ENCODE results near the gene C16orf54.
"Not testable (repeated sequence)": the region's sequence is repeated elsewhere in the genome, so short reads cannot be mapped to it uniquely, and the experiment has no call there.

The C16orf54 gene

DNA sequence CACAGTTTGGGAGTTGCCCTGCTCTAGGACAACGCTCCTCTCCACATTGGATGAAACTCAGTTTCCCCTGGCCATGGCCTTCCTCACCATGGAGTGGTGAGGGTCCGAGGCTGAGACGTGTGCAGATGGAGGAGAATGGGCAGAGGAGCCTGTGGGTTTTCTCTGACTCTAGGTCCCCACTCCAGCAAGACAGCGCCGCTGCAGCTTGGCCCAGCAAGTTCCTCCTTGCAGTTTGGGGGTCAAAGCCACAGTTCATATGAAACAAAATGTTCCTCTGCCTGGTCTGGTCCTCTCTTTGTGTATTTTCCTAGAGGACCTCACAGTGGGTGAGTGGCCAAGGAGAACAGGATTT is 2.3 kb downstream of the C16orf54 start:
- in situ Hi-C loops (cut with HindIII; ENCODE audit: low sequenced_read_pairs), result no loop called here

DNA sequence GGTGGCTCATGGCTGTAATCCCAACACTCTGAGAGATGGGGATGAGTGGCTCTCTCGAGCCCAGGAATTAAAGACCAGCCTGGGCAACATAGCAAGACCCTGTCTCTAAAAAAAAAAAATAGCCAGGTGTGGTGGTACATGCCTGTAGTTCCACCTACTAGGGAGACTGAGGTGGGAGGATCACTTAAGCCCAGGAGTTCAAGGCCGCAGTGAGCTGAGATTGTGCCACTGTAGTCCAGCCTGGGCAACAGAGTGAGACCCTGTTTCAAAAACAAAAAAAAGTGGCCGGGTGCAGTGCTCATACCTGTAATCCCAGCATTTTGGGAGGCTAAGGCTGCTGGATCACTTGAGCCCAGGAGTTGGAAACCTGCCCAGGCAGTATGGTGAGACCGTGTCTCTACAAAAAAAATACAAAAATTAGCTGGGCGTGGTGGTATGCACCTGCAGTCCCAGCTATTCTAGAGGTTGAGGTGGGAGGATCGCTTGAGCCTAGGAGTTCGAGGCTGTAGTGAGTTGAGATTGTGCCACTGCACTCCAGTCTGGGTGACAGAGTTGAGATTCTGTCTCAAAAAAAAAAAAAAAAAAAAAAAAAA is 3.0 kb downstream of the C16orf54 start:
- in situ Hi-C loops (cut with HindIII; ENCODE audit: low sequenced_read_pairs), result no loop called here

DNA sequence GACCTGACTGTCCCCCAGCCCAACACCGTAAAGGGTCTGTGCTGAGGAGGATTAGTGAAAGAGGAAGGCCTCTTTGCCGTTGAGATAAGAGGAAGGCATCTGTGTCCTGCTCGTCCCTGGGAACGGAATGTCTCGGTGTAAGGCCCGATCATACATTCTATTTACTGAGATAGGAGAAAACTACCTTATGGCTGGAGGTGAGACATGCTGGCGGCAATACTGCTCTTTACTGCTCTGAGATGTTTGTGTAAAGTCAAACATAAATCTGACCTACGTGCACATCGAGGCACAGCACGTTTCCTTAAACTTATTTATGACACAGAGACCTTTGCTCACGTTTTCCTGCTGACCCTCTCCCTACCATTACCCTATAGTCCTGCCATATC is 5.2 kb downstream of the C16orf54 start:
- in situ Hi-C loops (cut with HindIII; ENCODE audit: low sequenced_read_pairs), result not testable (repeated sequence)

DNA sequence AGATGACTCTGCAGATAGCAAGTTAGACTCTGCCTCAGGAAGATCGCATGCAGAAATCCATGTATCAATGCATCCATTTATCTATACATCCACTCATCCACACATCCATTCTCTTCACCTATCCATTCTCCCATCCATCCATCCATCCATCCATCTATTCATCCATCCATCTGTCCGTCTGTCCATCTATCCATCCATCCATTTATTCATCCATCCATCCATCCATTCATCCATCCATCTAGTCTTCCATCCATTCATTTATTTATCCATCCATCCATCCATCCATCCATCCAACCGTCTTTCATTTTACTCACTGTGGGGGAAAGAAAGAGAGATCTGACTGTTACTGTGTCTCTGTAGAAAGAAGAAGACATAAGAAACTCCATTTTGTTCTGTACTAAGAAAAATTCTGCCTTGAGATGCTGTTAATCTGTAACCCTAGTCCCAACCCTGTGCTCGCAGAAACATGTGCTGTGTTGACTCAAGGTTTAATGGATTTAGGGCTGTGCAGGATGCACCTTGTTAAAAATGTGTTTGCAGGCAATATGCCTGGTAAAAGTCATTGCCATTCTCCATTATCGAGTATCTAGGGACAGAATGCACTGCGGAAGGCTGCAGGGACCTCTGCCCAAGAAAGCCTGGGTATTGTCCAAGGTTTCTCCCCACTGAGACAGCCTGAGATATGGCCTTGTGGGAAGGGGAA is 5.7 kb downstream of the C16orf54 start:
- in situ Hi-C loops (cut with HindIII; ENCODE audit: low sequenced_read_pairs), result not testable (repeated sequence)

DNA sequence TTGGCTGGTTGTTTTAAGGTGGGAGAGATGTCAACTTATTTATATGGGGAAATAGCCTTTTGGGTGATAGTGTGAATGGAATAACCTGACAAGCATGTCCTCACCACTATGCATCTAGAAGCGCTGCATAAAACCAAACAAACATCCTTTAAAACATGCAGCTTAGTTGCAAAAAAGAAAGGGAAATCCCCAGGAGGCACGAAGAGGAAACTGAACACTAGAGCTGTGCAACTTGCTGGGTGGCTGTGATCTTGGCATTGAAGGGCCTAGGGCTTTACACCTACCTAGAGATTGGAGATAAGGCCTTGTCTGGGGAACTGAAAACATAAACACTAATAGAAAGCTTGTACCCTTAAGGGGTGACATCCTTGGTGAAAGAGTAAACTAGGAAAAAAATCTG is 7.3 kb downstream of the C16orf54 start:
- in situ Hi-C loops (cut with HindIII; ENCODE audit: low sequenced_read_pairs), result no loop called here

DNA sequence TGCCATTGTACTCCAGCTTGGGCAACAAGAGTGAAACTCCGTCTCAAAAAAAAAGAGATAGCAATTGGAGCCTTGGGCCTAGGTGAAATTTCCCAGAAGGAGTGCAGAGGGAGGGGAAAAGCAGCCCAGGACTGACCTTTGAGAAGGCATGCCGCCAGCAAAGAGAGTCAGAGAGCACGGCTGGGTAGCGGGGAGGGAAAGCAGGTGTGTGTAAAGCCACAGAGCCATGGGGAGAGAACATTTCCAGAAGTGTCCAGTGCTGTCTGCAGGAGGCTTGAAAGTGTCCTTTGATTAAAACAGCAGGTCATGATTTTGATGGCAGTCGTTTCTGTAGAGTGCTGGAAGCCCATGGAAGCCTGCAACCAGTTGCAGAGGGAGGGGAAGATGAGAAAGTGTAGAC is 8.1 kb downstream of the C16orf54 start:
- in situ Hi-C loops (cut with HindIII; ENCODE audit: low sequenced_read_pairs), result no loop called here

DNA sequence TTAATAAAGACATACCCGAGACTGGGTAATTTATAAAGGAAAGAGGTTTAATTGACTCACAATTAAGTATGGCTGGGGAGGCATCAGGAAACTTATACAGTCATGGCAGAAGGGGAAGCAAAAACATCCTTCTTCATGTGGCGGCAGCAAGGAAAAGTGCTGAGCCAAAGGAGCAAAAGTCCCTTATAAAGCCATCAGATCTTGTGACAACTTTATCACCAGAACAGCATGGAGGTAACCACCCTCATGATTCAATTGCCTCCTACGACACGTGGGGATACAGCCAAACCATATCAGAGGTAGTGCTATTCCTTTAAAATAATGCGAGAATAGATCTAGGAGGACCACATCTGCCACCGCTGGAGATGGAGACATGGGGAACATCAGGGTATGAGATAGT is 9.0 kb downstream of the C16orf54 start:
- in situ Hi-C loops (cut with HindIII; ENCODE audit: low sequenced_read_pairs), result no loop called here

DNA sequence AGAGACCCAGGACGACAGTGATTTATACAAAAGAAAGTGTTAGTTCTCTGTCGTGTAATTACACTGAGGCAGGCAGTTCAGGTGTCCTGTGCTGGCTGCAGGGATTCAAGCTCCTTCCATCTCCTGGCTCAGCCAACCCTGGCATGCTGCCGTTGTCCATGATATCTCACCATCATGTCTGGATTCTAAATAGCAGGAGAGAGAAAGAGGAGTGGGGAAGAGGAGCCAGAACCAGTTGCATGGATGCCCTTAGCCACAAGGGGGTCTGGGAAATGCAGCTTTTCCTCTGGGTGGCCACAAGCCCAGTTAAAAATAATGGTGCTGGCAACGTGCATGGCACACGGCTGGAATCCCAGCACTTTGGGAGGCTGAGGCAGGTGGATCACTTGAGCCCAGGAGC is 9.7 kb downstream of the C16orf54 start:
- in situ Hi-C loops (cut with HindIII; ENCODE audit: low sequenced_read_pairs), result no loop called here

DNA sequence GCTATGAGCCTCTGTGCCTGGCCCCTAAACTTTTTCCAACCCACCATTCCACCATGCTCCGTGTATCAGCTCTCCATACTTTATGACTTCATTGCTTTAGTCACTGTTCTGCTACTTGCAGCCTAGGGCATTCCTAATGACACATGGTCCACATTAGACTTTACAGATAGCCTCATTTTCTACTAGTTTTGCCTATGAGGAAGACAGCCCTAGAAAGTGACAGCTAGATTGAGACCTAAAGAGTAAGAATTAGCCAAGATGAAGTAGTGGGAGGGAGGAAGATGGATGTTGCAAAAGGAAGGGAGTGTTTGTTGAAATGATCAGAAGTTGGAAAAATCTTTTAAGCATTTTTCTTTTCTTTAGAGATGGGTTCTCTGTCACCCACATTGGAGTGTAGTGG is 11.0 kb downstream of the C16orf54 start:
- in situ Hi-C loops (cut with HindIII; ENCODE audit: low sequenced_read_pairs), result no loop called here

DNA sequence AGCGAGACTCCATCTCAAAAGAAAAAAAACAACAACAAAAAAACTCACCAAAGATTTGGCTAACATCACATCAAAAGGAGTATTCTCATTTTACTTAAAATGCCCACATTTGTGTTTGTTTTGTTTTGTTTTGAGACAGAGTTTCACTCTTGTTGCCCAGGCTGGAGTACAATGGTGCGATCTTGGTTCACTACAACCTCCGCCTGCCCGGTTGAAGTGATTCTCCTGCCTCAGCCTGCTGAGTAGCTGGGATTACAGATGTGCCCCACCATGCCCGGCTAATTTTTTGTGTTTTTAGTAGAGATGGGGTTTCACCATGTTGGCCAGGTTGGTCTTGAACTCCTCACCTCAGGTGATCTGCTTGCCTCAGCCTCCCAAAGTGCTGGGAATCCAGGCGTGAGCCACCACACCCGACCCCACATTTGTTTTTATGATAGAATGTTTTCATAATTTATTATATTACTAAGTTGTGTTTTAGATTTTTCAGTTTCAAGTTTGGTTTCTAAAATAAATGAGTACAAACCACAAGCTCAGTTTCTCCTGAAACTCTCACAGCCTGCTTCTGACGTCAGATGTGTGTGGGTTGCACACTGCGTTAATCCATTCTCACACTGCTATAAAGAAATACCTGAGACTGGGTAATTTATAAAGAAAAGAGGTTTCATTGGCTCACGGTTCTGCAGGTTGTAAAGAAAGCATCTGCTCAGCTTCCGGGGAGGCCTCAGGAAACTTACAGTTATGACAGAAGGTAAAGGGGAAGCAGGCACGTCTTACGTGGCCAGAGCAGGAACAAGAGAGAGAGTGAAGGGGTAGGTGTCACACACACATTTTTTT is 13.8 kb downstream of the C16orf54 start:
- in situ Hi-C loops (cut with HindIII; ENCODE audit: low sequenced_read_pairs), result not testable (repeated sequence)

DNA sequence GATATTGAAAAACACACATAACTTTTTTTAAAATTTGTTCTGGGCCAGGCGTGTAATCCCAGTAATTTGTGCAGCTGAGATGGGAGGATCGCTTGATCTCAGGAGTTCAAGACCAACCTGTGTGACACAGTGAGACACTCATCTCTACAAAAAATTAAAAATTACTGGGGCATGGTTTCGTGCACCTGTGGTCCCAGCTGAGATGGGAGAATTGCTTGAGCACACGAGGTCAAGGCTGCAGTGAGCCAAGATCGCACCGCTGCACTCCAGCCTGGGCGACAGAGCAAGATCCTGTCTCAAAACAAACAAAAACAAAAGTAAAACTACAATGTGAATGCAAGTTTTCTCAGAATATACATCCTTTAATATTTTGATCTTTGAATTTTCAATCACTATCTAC is 15.1 kb downstream of the C16orf54 start:
- in situ Hi-C loops (cut with HindIII; ENCODE audit: low sequenced_read_pairs), result no loop called here

DNA sequence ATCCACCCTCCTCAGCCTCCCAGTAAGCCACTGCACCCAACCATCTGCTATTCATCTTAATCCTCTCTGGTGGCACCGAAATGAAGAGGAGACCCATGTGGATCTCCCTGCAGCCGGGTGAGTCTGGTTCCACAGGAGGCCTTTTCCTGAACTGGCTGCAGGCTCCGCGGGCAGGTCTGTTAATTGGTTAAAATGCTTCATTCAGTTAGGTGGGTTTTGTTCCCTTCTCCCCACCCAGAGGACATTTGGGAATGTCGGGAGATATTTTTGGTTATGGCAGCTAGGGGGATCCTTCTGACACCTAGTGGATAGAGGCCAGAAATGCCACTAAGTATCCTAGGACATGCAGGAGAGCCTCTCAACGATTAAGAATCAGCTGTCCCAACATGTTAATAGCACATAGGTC is 16.7 kb downstream of the C16orf54 start:
- in situ Hi-C loops (cut with HindIII; ENCODE audit: low sequenced_read_pairs), result no loop called here

DNA sequence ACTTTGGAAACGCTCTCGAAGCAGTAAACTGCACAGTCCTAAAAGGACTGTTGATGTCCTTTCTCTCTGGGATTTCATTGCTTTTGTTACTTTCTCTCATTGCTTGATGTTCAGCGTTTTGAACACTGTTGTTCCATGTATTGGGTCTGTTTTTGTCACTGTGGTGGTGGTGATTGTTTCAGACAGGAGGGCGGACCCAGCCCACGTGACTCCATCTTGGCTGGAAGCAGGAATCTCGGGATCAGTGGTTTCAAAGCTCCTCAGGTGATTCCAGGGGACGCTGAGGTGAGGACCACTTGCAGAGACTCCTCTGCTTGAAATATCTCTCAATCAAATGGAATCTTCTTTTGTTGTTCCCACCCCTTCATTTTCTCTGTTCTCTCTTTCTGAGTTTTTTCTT is 18.3 kb downstream of the C16orf54 start:
- in situ Hi-C loops (cut with HindIII; ENCODE audit: low sequenced_read_pairs), result no loop called here

DNA sequence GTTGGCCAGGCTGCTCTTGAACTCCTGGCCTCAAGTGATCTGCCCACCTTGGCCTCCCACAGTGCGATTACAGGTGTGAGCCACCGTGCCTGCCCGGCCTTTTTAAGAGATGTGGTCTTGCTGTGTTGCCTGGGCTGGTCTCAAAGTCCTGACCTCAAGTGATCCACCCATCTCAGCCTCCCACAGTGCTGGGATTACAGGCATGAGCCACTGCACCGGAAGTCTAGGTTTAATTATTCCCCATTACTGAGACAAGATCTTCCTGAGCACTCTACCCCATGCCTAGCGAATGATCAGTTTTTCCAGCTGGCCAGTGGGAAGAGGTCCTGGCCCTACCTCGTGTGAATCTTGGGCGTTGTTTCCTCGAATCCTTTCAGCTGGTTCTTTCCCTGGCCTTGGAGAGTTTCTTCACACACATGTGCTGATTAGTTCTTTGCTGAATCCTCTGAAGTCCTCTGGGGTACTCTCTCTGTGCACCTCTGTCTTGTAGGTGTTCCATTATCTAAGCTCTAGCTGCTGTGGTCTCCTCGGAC is 18.9 kb downstream of the C16orf54 start:
- in situ Hi-C loops (cut with HindIII; ENCODE audit: low sequenced_read_pairs), result no loop called here

DNA sequence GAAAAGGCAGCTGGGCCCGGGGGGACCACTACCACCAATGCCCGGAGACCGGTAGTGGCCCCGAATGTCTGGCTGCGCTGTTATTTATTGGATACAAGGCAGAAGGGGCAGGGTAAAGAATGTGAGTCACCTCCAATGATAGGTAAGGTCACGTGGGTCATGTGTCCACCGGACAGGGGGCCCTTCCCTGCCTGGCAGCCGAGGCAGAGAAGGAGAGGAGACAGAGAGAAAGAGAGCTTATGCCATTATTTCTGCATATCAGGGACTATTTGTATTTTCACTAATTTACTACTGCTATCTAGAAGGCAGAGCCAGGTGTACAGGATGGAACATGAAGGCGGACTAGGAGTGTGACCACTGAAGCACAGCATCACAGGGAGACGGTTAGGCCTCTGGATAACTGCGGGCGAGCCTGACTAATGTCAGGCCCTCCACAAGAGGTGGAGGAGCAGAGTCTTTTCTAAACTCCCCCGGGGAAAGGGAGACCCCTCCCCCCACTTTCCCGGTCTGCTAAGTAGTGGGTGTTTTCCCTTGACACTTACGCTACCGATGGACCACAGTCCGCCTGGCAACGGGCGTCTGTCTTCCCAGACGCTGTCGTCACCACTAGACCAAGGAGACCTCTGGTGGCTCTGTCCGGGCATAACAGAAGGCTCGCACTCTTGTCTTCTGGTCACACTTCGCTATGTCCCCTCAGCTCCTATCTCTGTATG is 24.5 kb downstream of the C16orf54 start:
- in situ Hi-C loops (cut with HindIII; ENCODE audit: low sequenced_read_pairs), result not testable (repeated sequence)

DNA sequence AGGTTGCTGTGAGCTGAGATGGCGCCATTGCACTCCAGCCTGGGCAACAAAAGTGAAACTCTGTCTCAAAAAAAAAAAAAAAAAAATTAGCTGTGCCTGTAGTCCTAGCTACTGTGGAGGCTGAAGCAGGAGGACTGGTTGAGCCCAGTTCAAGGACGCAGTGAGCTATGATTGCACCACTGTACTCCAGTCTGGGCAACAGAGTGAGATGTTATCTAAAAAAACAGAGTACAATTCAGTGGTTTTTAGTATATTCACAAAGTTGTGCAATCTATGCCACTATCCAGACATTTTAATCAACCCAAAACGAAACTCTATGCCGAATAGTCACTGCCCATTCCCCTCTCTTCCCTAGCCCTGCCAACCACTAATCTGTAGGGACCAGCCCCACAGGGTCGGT is 25.1 kb downstream of the C16orf54 start:
- in situ Hi-C loops (cut with HindIII; ENCODE audit: low sequenced_read_pairs), result no loop called here

DNA sequence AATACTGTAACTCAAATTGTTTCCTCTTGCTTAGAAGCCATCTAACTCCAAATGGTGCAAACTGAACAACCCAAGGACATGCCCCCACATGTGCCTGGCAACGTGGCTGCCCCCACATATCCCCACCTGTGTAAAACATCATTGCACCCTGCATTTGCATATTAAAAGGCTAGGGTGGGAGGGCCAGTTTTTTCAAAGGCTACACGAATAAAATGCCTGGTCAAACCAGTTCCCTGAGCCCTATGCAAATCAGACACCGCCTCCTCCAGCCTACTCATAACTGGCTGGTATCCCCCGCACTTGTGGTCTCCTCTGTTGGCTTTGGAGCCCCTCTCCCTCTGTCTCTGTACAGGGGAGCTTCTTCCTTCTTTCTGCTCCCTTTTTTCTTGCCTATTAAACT is 26.7 kb downstream of the C16orf54 start:
- in situ Hi-C loops (cut with HindIII; ENCODE audit: low sequenced_read_pairs), result no loop called here

DNA sequence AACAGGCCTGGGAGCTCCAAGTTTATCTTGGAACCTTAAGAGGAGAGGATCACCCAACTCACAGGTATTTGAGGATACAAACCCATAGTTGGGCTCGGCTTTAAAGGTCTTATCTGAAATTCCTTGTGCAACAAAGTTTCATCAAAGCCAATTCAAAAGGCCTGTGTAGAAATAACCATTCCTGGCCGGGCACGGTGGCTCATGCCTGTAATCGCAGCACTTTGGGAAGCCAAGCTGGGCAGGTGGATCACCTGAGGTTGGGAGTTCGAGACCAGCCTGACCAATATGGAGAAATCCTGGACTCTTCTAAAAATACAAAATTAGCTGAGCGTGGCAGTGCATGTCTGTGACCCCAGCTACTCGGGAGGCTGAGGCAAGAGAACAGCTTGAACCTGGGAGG is 28.7 kb downstream of the C16orf54 start:
- in situ Hi-C loops (cut with HindIII; ENCODE audit: low sequenced_read_pairs), result no loop called here

DNA sequence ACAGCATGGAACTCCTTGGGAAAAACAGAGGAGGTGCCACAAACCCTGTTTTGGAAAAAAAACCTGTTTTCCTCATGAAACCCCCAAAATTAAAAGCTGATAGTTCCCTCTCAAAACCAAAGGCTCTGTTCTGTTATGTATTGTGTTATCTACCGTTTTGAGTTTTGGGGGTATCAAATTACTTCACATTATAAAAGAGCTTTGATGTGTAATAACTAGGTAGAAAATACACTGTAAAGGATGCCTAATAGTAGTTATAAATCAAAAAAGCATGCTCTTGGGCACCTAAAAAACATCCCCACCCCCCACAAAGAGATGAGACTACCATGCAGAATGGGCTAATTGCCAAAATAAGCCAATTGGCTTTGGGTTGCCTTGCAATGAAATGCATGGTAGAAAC is 30.8 kb downstream of the C16orf54 start:
- in situ Hi-C loops (cut with HindIII; ENCODE audit: low sequenced_read_pairs), result no loop called here

DNA sequence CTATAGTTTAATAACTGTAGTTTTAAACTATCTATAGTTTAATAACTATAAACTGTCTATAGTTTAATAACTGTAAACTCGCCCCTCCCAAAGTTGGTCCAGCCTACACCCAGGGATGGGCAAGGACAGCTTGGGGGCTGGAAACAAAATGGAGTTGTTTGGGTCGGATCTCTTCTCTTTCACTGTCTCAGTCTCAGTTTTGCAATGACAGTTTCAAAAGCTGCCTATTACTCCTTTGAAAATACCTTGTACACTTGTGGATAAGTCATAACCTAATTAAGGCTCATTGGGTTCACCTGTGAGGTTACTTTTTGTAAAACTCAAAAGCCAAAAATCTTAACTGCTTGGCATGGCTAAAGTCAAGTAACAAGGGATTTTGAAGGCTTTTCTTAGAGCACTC is 31.4 kb downstream of the C16orf54 start:
- in situ Hi-C loops (cut with HindIII; ENCODE audit: low sequenced_read_pairs), result no loop called here

DNA sequence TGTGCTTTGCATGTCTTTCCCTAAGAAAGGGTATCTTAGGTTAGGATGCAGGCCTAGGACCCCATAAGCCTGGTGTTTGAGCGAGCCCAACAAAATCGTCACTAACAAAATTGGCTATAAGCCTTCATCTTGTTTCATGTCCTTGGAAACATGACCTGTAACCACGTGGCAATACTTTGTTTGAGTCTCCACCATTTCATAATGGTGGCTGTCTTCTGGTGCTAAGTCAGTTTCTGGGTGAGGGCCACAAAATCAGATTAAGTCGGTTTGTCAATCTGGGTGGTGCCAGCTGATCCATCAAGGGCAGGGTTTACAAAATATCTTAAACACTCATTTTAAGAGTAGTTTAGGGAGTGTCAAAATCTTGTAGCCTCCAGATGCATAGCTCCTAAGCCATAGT is 33.0 kb downstream of the C16orf54 start:
- in situ Hi-C loops (cut with HindIII; ENCODE audit: low sequenced_read_pairs), result no loop called here

All from DLD1 (cell line).